Osteocyte (in vitro differentiated cells): ENCODE measurements around the gene FAM221A. TPM values are rescaled to one million over a fixed set of nuclear protein-coding genes. Genes with fewer than 3 reads are reported as not detected.

Experiments used
- DNase-seq: peaks from one replicate; pipeline ENCODE4 v3.0.0; 2021; ENCODE audit warnings: mixed read lengths; ENCODE audit not compliant: unreplicated experiment; ENCODE audit errors: extremely low spot score
- H3K27ac Mint-ChIP-seq: one replicate; pipeline ENCODE4 v1.8.0; 2021; ENCODE audit warnings: mild to moderate bottlenecking, mixed read lengths; ENCODE audit not compliant: unreplicated experiment
- H3K27me3 Mint-ChIP-seq: one replicate; pipeline ENCODE4 v1.8.0; 2021; ENCODE audit warnings: mixed read lengths; ENCODE audit not compliant: unreplicated experiment
- H3K36me3 Mint-ChIP-seq: one replicate; pipeline ENCODE4 v1.8.0; 2021; ENCODE audit warnings: mixed read lengths; ENCODE audit not compliant: unreplicated experiment
- H3K4me1 Mint-ChIP-seq: one replicate; pipeline ENCODE4 v1.8.0; 2021; ENCODE audit warnings: mixed read lengths; ENCODE audit not compliant: unreplicated experiment
- H3K4me3 Mint-ChIP-seq: one replicate; pipeline ENCODE4 v1.8.0; 2021; ENCODE audit warnings: mild to moderate bottlenecking, moderate library complexity, mixed read lengths; ENCODE audit not compliant: unreplicated experiment
- H3K9me3 Mint-ChIP-seq: one replicate; pipeline ENCODE4 v1.8.0; 2021; ENCODE audit warnings: mixed read lengths; ENCODE audit not compliant: unreplicated experiment
- total RNA-seq: library from RNA; stranded (reverse); gene quantifications from 2 replicates; pipeline ENCODE4 v1.2.1, GENCODE V29; 2021
- TF ChIP-seq, protein P1 (sequence below): fragments of 200-600 bp; sonication (generic); IDR thresholded peaks from 2 replicates; pipeline ENCODE4 v1.5.0; 2021; ENCODE audit warnings: antibody characterized with exemption, mild to moderate bottlenecking, moderate library complexity

The FAM221A gene
- total RNA-seq, 1 donor from 2014 or later, result 4.0 TPM

GRCh38 chr7:23655433-23655832, 24.6 kb upstream of the FAM221A start:
- Mint-ChIP-seq H3K27me3 (no peaks in the 10 kb centered on the region), H3K9me3 (peaks cover 30% of the 10 kb centered on the region), H3K27ac (no peak overlapping the region), H3K4me1 (no peaks in the 10 kb centered on the region), H3K36me3 (no peaks in the 10 kb centered on the region), H3K4me3 (no peak overlapping the region)
- no peak for DNase-seq
- TF ChIP-seq, protein P1, sequence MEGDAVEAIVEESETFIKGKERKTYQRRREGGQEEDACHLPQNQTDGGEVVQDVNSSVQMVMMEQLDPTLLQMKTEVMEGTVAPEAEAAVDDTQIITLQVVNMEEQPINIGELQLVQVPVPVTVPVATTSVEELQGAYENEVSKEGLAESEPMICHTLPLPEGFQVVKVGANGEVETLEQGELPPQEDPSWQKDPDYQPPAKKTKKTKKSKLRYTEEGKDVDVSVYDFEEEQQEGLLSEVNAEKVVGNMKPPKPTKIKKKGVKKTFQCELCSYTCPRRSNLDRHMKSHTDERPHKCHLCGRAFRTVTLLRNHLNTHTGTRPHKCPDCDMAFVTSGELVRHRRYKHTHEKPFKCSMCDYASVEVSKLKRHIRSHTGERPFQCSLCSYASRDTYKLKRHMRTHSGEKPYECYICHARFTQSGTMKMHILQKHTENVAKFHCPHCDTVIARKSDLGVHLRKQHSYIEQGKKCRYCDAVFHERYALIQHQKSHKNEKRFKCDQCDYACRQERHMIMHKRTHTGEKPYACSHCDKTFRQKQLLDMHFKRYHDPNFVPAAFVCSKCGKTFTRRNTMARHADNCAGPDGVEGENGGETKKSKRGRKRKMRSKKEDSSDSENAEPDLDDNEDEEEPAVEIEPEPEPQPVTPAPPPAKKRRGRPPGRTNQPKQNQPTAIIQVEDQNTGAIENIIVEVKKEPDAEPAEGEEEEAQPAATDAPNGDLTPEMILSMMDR, result no peak

- H3K27ac Mint-ChIP-seq, result no peak overlapping the region
- H3K4me3 Mint-ChIP-seq, result no peak overlapping the region
- no peak for DNase-seq
- H3K4me1 Mint-ChIP-seq, result peaks cover 7% of the 10 kb centered on the region
- TF ChIP-seq, protein P1, result no peak
- no peaks in the 10 kb centered on the region for H3K36me3 Mint-ChIP-seq
- no peaks in the 10 kb centered on the region for H3K27me3 Mint-ChIP-seq
- H3K9me3 Mint-ChIP-seq, result peaks cover 25% of the 10 kb centered on the region
Measured at GRCh38 chr7:23658831-23659427, 21.1 kb upstream of the FAM221A start.

DNA sequence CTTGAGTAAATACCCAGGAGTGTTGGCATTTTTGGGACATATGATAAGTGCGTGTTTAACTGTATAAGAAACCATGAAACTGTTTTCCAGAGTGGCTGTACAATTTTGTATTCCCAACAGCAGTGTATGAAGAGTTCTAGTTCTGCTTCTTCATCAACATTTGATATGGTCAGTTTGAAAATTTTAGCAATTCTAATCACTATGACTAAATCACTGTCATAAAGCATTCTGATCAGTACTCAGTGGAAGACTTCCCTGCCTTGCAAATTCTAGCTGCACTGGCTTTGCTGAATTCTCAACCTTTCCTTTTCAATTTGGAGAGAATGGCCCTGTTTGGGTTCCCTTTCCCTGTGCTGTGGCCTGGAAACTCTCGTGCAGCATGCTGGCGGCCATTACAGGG, 18.6 kb upstream of the FAM221A start:
- TF ChIP-seq, protein P1, result no peak
- Mint-ChIP-seq H3K27ac (no peak overlapping the region), H3K9me3 (peaks cover 10% of the 10 kb centered on the region), H3K36me3 (no peaks in the 10 kb centered on the region), H3K4me3 (no peak overlapping the region), H3K27me3 (no peaks in the 10 kb centered on the region), H3K4me1 (peaks cover 7% of the 10 kb centered on the region)
- DNase-seq, result no peak

DNA sequence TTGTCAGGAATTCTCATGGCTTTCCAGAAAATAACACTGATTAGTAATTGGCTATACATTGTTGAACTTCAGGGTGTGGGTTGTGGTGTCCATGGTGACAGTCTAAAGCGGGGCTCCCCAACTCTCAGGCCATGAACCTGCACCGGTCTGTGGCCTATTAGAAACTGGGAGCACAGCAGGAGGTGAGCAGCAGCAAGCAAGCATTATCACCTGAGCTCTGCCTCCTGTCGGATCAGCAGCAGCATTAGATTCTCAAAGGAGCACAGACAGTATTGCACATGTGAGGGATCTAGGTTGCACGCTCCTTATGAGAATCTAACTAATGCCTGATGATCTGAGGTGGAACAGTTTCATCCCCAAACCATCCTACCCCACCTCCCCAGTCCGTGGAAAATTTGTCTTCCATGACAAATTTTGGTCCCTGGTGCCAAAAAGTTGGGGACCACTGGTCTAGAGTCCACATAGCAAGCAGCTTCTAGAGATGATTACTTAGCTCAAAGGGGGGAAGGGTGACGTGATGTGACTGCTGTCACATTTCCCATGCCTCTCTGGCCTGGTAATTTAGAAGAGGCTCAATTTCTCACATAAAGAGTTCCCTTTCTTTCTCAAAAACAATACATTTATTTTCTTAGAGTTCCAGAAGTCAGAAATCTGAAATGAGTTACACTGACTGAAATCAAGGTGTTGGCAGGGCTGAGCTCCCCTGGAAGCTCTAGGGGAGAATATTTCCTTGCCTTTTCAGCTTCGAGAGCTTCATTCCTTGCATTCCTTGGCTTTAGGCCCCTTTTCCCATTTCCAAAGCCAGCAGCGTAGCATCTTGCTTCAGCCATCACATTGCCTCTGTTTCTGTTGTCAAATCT, 17.6 kb upstream of the FAM221A start:
- TF ChIP-seq, protein P1, result no peak
- Mint-ChIP-seq H3K36me3 (no peaks in the 10 kb centered on the region), H3K27me3 (no peaks in the 10 kb centered on the region), H3K4me1 (peaks cover 7% of the 10 kb centered on the region), H3K27ac (no peak overlapping the region), H3K4me3 (no peak overlapping the region), H3K9me3 (peaks cover 7% of the 10 kb centered on the region)
- DNase-seq, result no peak

GRCh38 chr7:23662984-23663313, 17.1 kb upstream of the FAM221A start:
- no peak overlapping the region for H3K27ac Mint-ChIP-seq
- peaks cover 7% of the 10 kb centered on the region for H3K9me3 Mint-ChIP-seq
- no peak for DNase-seq
- H3K4me1 Mint-ChIP-seq, result peaks cover 7% of the 10 kb centered on the region
- TF ChIP-seq, protein P1, result no peak
- no peaks in the 10 kb centered on the region for H3K27me3 Mint-ChIP-seq
- H3K36me3 Mint-ChIP-seq, result no peaks in the 10 kb centered on the region
- no peak overlapping the region for H3K4me3 Mint-ChIP-seq
